DOHH2 (cell line): Measurements from ENCODE around the gene GNPTAB.

ENCODE experiments used
- H3F3A ChIP-seq: fragments of 200-600 bp; sonication (generic), shearing (Covaris generic); 2 replicates; pipeline ENCODE4 v1.6.0; 2016; ENCODE audit warnings: antibody characterized with exemption, mild to moderate bottlenecking; ENCODE audit not compliant: control insufficient read depth, insufficient read depth
- H3K27ac ChIP-seq: fragments of 200-600 bp; sonication (generic); 2 replicates; pipeline ENCODE4 v1.5.1; 2014; ENCODE audit warnings: low read depth, mild to moderate bottlenecking, low read length, moderate library complexity
- H3K27me3 ChIP-seq: fragments of 200-600 bp; sonication (generic); 2 replicates; pipeline ENCODE4 v1.6.1; 2014; ENCODE audit warnings: mild to moderate bottlenecking, low read length, mixed read lengths; ENCODE audit not compliant: control insufficient read depth
- H3K36me3 ChIP-seq: fragments of 200-600 bp; sonication (generic); 2 replicates; pipeline ENCODE4 v1.6.1; 2014; ENCODE audit warnings: mild to moderate bottlenecking, low read length, moderate library complexity, mixed read lengths; ENCODE audit not compliant: control insufficient read depth
- H3K4me1 ChIP-seq: fragments of 200-600 bp; sonication (generic); 2 replicates; pipeline ENCODE4 v1.6.1; 2014; ENCODE audit warnings: mild to moderate bottlenecking, low read length, mixed read lengths; ENCODE audit not compliant: control insufficient read depth
- H3K4me2 ChIP-seq: fragments of 200-600 bp; sonication (generic); 2 replicates; pipeline ENCODE4 v1.6.0; 2014; ENCODE audit warnings: mild to moderate bottlenecking, low read length, moderate library complexity
- H3K4me3 ChIP-seq: fragments of 200-600 bp; sonication (generic); 2 replicates; pipeline ENCODE4 v1.5.1; 2014; ENCODE audit warnings: mild to moderate bottlenecking, low read length, mixed read lengths
- H3K79me2 ChIP-seq: fragments of 200-600 bp; sonication (generic); 2 replicates; pipeline ENCODE4 v1.6.1; 2014; ENCODE audit warnings: mild to moderate bottlenecking, low read length, mixed read lengths; ENCODE audit not compliant: control insufficient read depth
- H3K9me2 ChIP-seq: fragments of 200-600 bp; sonication (generic); replicated peaks from 2 replicates; pipeline ENCODE4 v1.6.1; 2014; ENCODE audit warnings: mild to moderate bottlenecking, low read length, mixed read lengths; ENCODE audit not compliant: control insufficient read depth
- H3K9me3 ChIP-seq: fragments of 200-600 bp; sonication (generic); 2 replicates; pipeline ENCODE4 v1.6.1; 2014; ENCODE audit warnings: antibody characterized with exemption, low read length, mixed read lengths; ENCODE audit not compliant: control insufficient read depth, insufficient read depth
- H4K20me1 ChIP-seq: fragments of 200-600 bp; sonication (generic); 2 replicates; pipeline ENCODE4 v1.6.0; 2014; ENCODE audit warnings: low read depth, mild to moderate bottlenecking, antibody characterized with exemption, low read length, moderate library complexity; ENCODE audit not compliant: control insufficient read depth, insufficient read depth
- EZH2phosphoT487 ChIP-seq: fragments of 200-600 bp; sonication (generic); IDR thresholded peaks from 2 replicates; pipeline ENCODE4 v1.6.1; 2017; ENCODE audit warnings: borderline replicate concordance, mild to moderate bottlenecking, antibody characterized with exemption, low read length, moderate library complexity, mixed read lengths
- TF ChIP-seq, protein P1 (sequence below): fragments of 200-600 bp; sonication (generic); IDR thresholded peaks from one replicate; pipeline ENCODE4 v1.5.1; 2014; ENCODE audit warnings: antibody characterized with exemption, mild to moderate bottlenecking, low read depth, low read length; ENCODE audit not compliant: poor library complexity, severe bottlenecking

Gene GNPTAB

DNA sequence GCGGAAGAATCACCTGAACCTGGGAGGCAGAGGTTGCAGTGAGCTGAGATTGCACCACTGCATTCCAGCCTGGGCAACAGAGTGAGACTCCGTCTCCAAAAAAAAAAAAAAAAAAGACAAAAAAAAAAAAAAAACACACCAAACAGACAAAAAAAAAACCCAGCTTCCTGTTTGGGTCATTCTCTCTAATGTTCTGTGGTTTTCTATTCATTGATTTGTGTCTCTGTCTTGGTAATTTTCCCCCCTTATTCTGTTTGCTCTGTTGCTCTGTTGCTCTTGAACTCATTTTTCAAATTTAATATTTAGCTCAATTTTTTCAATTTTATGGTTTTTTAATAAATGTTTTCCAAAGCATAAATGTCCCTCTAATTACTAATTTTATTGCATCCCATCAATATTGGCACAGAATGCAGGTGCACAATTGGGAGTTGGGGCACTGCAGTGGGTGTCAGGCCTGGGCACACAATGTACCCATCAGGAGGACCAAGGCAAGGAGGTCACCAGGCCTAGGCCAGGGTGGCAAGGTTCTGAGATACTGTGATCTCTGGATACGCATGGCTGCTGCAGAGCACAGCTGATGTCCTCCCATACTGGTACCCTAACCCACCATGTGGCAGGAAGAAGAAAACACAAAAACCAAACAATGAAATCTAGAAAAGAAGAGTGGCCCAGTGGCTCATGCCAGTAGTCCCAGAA, 8.0 kb upstream of the GNPTAB start:
- H3K4me1 ChIP-seq: peaks cover 17% of the 10 kb centered on the region
- no peaks in the 10 kb centered on the region for H3K27me3 ChIP-seq
- no peaks in the 10 kb centered on the region for H4K20me1 ChIP-seq
- peak overlapping the region; percentile 42 for H3K4me3 ChIP-seq
- peak overlapping the region; percentile 61 for H3K4me2 ChIP-seq
- peak overlapping the region; percentile 30 for H3K27ac ChIP-seq
- H3K9me3 ChIP-seq: no peaks in the 10 kb centered on the region
- no peaks in the 10 kb centered on the region for H3K79me2 ChIP-seq
- no peaks in the 10 kb centered on the region for H3K9me2 ChIP-seq
- H3K36me3 ChIP-seq: no peaks in the 10 kb centered on the region
- peaks cover 3% of the 10 kb centered on the region; the same call in 1 of the 2 replicates for H3F3A ChIP-seq
- no peak for TF ChIP-seq EZH2phosphoT487
- TF ChIP-seq, protein P1, sequence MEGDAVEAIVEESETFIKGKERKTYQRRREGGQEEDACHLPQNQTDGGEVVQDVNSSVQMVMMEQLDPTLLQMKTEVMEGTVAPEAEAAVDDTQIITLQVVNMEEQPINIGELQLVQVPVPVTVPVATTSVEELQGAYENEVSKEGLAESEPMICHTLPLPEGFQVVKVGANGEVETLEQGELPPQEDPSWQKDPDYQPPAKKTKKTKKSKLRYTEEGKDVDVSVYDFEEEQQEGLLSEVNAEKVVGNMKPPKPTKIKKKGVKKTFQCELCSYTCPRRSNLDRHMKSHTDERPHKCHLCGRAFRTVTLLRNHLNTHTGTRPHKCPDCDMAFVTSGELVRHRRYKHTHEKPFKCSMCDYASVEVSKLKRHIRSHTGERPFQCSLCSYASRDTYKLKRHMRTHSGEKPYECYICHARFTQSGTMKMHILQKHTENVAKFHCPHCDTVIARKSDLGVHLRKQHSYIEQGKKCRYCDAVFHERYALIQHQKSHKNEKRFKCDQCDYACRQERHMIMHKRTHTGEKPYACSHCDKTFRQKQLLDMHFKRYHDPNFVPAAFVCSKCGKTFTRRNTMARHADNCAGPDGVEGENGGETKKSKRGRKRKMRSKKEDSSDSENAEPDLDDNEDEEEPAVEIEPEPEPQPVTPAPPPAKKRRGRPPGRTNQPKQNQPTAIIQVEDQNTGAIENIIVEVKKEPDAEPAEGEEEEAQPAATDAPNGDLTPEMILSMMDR: no peak

DNA sequence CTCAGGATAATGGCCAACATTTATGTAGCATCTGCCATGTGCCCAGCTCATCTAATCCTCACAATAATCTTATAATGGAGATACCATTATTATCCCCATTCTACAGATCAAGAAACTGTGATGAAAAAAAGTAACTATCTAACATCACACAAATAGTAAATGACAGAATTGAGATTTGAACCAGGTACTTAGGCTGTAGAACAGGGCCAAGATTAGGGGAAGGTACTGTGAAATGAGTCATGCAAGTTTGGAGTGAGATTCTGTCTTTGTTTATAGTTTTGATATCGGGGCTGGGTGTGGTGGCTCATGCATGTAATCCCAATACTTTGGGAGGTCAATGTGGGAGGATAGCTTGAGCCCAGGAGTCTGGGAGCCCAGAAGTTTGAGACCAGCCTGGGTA, 1.3 kb upstream of the GNPTAB start:
- Histone ChIP-seq H3K9me2 (no peaks in the 10 kb centered on the region), H3K79me2 (peaks cover 26% of the 10 kb centered on the region), H4K20me1 (no peaks in the 10 kb centered on the region), H3F3A (peaks cover 3% of the 10 kb centered on the region; the same call in 1 of the 2 replicates), H3K36me3 (0 out of 2 replicates have a peak, but pooled peaks cover 3% of the 10 kb centered on the region), H3K27me3 (no peaks in the 10 kb centered on the region), H3K4me2 (no peak overlapping the region), H3K4me1 (peaks cover 26% of the 10 kb centered on the region), H3K4me3 (no peak overlapping the region), H3K9me3 (no peaks in the 10 kb centered on the region), H3K27ac (no peak overlapping the region)
- no peak for TF ChIP-seq EZH2phosphoT487
- TF ChIP-seq, protein P1: no peak

DNA sequence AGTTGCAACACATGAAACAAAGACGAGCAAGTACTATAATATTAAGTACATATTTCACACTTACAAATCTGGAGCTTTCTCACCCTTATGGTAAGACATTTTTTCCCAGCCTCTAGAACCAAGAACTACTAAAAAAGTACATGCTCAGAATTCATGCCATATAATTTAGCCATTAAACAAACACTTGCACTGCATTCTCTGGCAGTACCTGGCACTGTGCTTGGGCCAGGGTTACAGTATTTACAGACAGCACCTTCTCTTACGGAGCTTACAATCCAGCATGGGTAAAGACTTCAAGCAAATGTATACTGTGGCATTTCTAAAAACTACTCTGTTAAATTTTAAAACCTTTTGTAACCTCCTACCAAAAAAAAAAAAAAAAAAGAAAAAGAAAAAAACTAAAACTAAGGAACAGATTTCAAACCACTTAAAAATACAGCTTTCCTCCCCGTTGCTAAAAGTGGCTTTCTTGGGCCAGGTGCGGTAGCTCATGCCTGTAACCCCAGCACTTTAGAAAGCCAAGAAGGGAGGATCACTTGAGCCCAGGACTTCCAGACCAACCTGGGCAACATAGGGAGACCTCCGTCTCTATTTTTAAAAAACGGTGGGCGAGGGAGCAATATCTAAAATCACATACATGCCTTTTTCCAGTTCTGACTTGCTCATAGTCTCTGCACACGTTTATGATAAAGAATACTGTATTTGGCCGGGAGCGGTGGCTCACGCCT, 956 bp downstream of the GNPTAB start:
- TF ChIP-seq, protein P1: no peak
- TF ChIP-seq EZH2phosphoT487: no peak
- 0 out of 2 replicates have a peak, but pooled peaks cover 3% of the 10 kb centered on the region for H3K36me3 ChIP-seq
- no peaks in the 10 kb centered on the region for H3F3A ChIP-seq
- peaks cover 44% of the 10 kb centered on the region for H3K79me2 ChIP-seq
- H3K4me3 ChIP-seq: peak overlapping the region; percentile 96
- H3K4me1 ChIP-seq: peaks cover 42% of the 10 kb centered on the region
- no peaks in the 10 kb centered on the region for H3K27me3 ChIP-seq
- no peaks in the 10 kb centered on the region for H3K9me3 ChIP-seq
- 0 out of 2 replicates have a peak overlapping the region, but pooled peaks have one; percentile 16 for H3K27ac ChIP-seq
- peak overlapping the region; percentile 92 for H3K4me2 ChIP-seq
- H3K9me2 ChIP-seq: no peaks in the 10 kb centered on the region
- no peaks in the 10 kb centered on the region for H4K20me1 ChIP-seq
